HG03520 (cell line): ENCODE data around the gene MBNL1.

Experiments used
- ATAC-seq: cut with Tn5 transposase; IDR thresholded peaks from one replicate; pipeline ENCODE4 v1.9.1; 2021; ENCODE audit warnings: mild to moderate bottlenecking, moderate library complexity; ENCODE audit not compliant: unreplicated experiment

The MBNL1 gene

GRCh38 chr3:152251916-152252315 lies 16.8 kb upstream of the MBNL1 start:
- no peak for ATAC-seq

- no peak for ATAC-seq
Measured at GRCh38 chr3:152252755-152253154, 16.0 kb upstream of the MBNL1 start.

GRCh38 chr3:152253514-152253913 lies 15.2 kb upstream of the MBNL1 start:
- no peak for ATAC-seq

- ATAC-seq: no peak
Measured at GRCh38 chr3:152254041-152254440, 14.7 kb upstream of the MBNL1 start.

- ATAC-seq: no peak
Measured at GRCh38 chr3:152255290-152255689, 13.4 kb upstream of the MBNL1 start.

- no peak for ATAC-seq
Measured at GRCh38 chr3:152256851-152257562, 11.7 kb upstream of the MBNL1 start.

GRCh38 chr3:152257563-152258035 lies 11.1 kb upstream of the MBNL1 start:
- peak; percentile 45 for ATAC-seq

GRCh38 chr3:152258448-152259393 lies 10.0 kb upstream of the MBNL1 start:
- ATAC-seq: peak; percentile 56

- ATAC-seq: no peak
Measured at GRCh38 chr3:152259468-152259867, 9.3 kb upstream of the MBNL1 start.

GRCh38 chr3:152260026-152260425 lies 8.7 kb upstream of the MBNL1 start:
- ATAC-seq: no peak

GRCh38 chr3:152260529-152260928 lies 8.2 kb upstream of the MBNL1 start:
- no peak for ATAC-seq

GRCh38 chr3:152261329-152261728 lies 7.4 kb upstream of the MBNL1 start:
- no peak for ATAC-seq

- ATAC-seq: no peak
Measured at GRCh38 chr3:152263711-152264110, 5.0 kb upstream of the MBNL1 start.

GRCh38 chr3:152264378-152264777 lies 4.4 kb upstream of the MBNL1 start:
- no peak for ATAC-seq

GRCh38 chr3:152266221-152266995 lies 2.3 kb upstream of the MBNL1 start:
- no peak for ATAC-seq

- no peak for ATAC-seq
Measured at GRCh38 chr3:152267831-152268554, 736 bp upstream of the MBNL1 start.

- peak; percentile 51 for ATAC-seq
Measured at GRCh38 chr3:152269056-152269830, 514 bp downstream of the MBNL1 start.

GRCh38 chr3:152269831-152270734 lies 1.4 kb downstream of the MBNL1 start:
- ATAC-seq: no peak

- no peak for ATAC-seq
Measured at GRCh38 chr3:152270937-152271336, 2.2 kb downstream of the MBNL1 start.
